H9 (cell line): ENCODE data around the gene LYSMD2. TPM values are rescaled to one million over a fixed set of nuclear protein-coding genes. Genes with fewer than 3 reads are reported as not detected.

Source experiments
- DNase-seq: peaks from one replicate; pipeline ENCODE4 v3.0.0-alpha.2; 2017
- H2AFZ ChIP-seq: one replicate; pipeline ENCODE4 v1.6.1; 2013; ENCODE audit warnings: mild to moderate bottlenecking, low read length, control low read depth, moderate library complexity
- H2AK5ac ChIP-seq: 2 replicates; pipeline ENCODE4 v1.6.1; 2013; ENCODE audit warnings: low read length, control low read depth, mixed read lengths; ENCODE audit not compliant: insufficient read length
- H2BK120ac ChIP-seq: one replicate; pipeline ENCODE4 v1.6.1; 2013; ENCODE audit warnings: low read depth, mild to moderate bottlenecking, low read length, control low read depth, inconsistent platforms; ENCODE audit not compliant: poor library complexity, severe bottlenecking
- H2BK12ac ChIP-seq: 2 replicates; pipeline ENCODE4 v1.6.1; 2013; ENCODE audit warnings: low read length, control low read depth, mixed read lengths, low read depth; ENCODE audit not compliant: insufficient read length
- H2BK15ac ChIP-seq: 2 replicates; pipeline ENCODE4 v1.6.1; 2013; ENCODE audit warnings: low read depth, low read length, control low read depth
- H2BK20ac ChIP-seq: one replicate; pipeline ENCODE4 v1.6.1; 2013; ENCODE audit warnings: low read depth, mild to moderate bottlenecking, low read length, control low read depth, inconsistent platforms; ENCODE audit not compliant: poor library complexity, severe bottlenecking
- H2BK5ac ChIP-seq: 2 replicates; pipeline ENCODE4 v1.6.1; 2013; ENCODE audit warnings: low read length, control low read depth, mixed read lengths; ENCODE audit not compliant: insufficient read length
- H3K14ac ChIP-seq: 2 replicates; pipeline ENCODE4 v1.6.1; 2013; ENCODE audit warnings: low read length, control low read depth; ENCODE audit not compliant: insufficient read depth
- H3K18ac ChIP-seq: 2 replicates; pipeline ENCODE4 v1.6.1; 2013; ENCODE audit warnings: low read depth, mild to moderate bottlenecking, mixed read lengths, low read length, control low read depth; ENCODE audit not compliant: insufficient read length
- H3K23ac ChIP-seq: 2 replicates; pipeline ENCODE4 v1.6.1; 2013; ENCODE audit warnings: low read length, control low read depth, mixed read lengths, low read depth; ENCODE audit not compliant: insufficient read length
- H3K23me2 ChIP-seq: 2 replicates; pipeline ENCODE4 v1.6.1; 2013; ENCODE audit warnings: low read depth, mild to moderate bottlenecking, mixed read lengths, low read length, control low read depth; ENCODE audit not compliant: insufficient read length, poor library complexity, severe bottlenecking
- H3K27ac ChIP-seq: 2 replicates; pipeline ENCODE4 v1.5.1; 2013; ENCODE audit warnings: low read length, control low read depth, mixed read lengths, low read depth; ENCODE audit not compliant: insufficient read length
- H3K27me3 ChIP-seq: 2 replicates; pipeline ENCODE4 v1.6.1; 2013; ENCODE audit warnings: low read length, control low read depth, inconsistent platforms; ENCODE audit not compliant: insufficient read depth
- H3K4ac ChIP-seq: 2 replicates; pipeline ENCODE4 v1.6.1; 2013; ENCODE audit warnings: low read depth, mild to moderate bottlenecking, control low read depth, inconsistent platforms, low read length, moderate library complexity
- H3K4me1 ChIP-seq: 2 replicates; pipeline ENCODE4 v1.6.1; 2013; ENCODE audit warnings: low read length, control low read depth, inconsistent platforms; ENCODE audit not compliant: insufficient read depth
- H3K4me2 ChIP-seq: 2 replicates; pipeline ENCODE4 v1.6.1; 2013; ENCODE audit warnings: low read length, control low read depth, mixed read lengths; ENCODE audit not compliant: insufficient read length, insufficient read depth
- H3K56ac ChIP-seq: 2 replicates; pipeline ENCODE4 v1.6.1; 2013; ENCODE audit warnings: low read depth, mild to moderate bottlenecking, mixed read lengths, low read length, control low read depth; ENCODE audit not compliant: insufficient read length
- H3K79me1 ChIP-seq: 2 replicates; pipeline ENCODE4 v1.6.1; 2013; ENCODE audit warnings: low read depth, mild to moderate bottlenecking, moderate library complexity, low read length, control low read depth, inconsistent platforms; ENCODE audit not compliant: insufficient read depth, poor library complexity, severe bottlenecking
- H3K79me2 ChIP-seq: 2 replicates; pipeline ENCODE4 v1.6.1; 2013; ENCODE audit warnings: low read length, control low read depth, inconsistent platforms; ENCODE audit not compliant: insufficient read depth
- H3K9ac ChIP-seq: 2 replicates; pipeline ENCODE4 v1.6.1; 2013; ENCODE audit warnings: low read length, control low read depth, mixed read lengths; ENCODE audit not compliant: insufficient read length; ENCODE audit errors: extremely low read depth
- H3K9me3 ChIP-seq: one replicate; pipeline ENCODE4 v1.6.1; 2013; ENCODE audit warnings: low read depth, low read length, inconsistent platforms; ENCODE audit not compliant: control insufficient read depth
- H3T11ph ChIP-seq: one replicate; pipeline ENCODE4 v1.6.1; 2013; ENCODE audit warnings: mild to moderate bottlenecking, low read length, control low read depth, inconsistent platforms
- H4K20me1 ChIP-seq: one replicate; pipeline ENCODE4 v1.6.1; 2013; ENCODE audit not compliant: control insufficient read depth, insufficient read length, insufficient read depth
- H4K5ac ChIP-seq: 2 replicates; pipeline ENCODE4 v1.6.1; 2013; ENCODE audit warnings: low read depth, mild to moderate bottlenecking, mixed read lengths, low read length, control low read depth; ENCODE audit not compliant: insufficient read length
- H4K8ac ChIP-seq: replicated peaks from 2 replicates; pipeline ENCODE4 v1.6.1; 2013; ENCODE audit warnings: low read length, control low read depth, mixed read lengths, low read depth; ENCODE audit not compliant: insufficient read length
- H4K91ac ChIP-seq: 2 replicates; pipeline ENCODE4 v1.6.1; 2013; ENCODE audit warnings: low read depth, mild to moderate bottlenecking, moderate library complexity, mixed read lengths, low read length, control low read depth; ENCODE audit not compliant: insufficient read length
- H3K27ac Mint-ChIP-seq, 3 experiments: 2 replicates in 2 of 3; 3 replicates in 1 of 3; pipeline ENCODE4 v1.8.0; 2020 to 2021; ENCODE audit warnings: mixed read lengths in 3 of 3, mild to moderate bottlenecking in 1 of 3, moderate library complexity in 1 of 3
- H3K27me3 Mint-ChIP-seq: 2 replicates; pipeline ENCODE4 v1.8.0; 2021; ENCODE audit warnings: low read depth, mild to moderate bottlenecking, moderate library complexity, mixed read lengths
- H3K36me3 Mint-ChIP-seq, 3 experiments: 2 replicates in 2 of 3; 3 replicates in 1 of 3; pipeline ENCODE4 v1.8.0; 2020 to 2021; ENCODE audit warnings: low read depth in 3 of 3, mixed read lengths in 3 of 3; ENCODE audit not compliant: insufficient read depth in 1 of 3
- H3K4me1 Mint-ChIP-seq, 2 experiments: 2 replicates each; pipeline ENCODE4 v1.8.0; 2020; ENCODE audit warnings: mixed read lengths in 2 of 2
- H3K4me3 Mint-ChIP-seq, 2 experiments: 2 replicates in 1 of 2; 3 replicates in 1 of 2; pipeline ENCODE4 v1.8.0; 2020 to 2021; ENCODE audit warnings: mild to moderate bottlenecking in 2 of 2, mixed read lengths in 2 of 2, moderate library complexity in 1 of 2
- H3K9me3 Mint-ChIP-seq, 2 experiments: 2 replicates in 1 of 2; 3 replicates in 1 of 2; pipeline ENCODE4 v1.8.0; 2020; ENCODE audit warnings: mild to moderate bottlenecking in 2 of 2, mixed read lengths in 2 of 2, moderate library complexity in 1 of 2
- WGBS: extraction: QIAGEN DNeasy Blood & Tissue Kit; methylation state at CpG from one replicate; pipeline ENCODE4 v1.1.7; 2013; ENCODE audit warnings: missing lambda C conversion rate, low lambda C conversion rate, mixed read lengths; ENCODE audit not compliant: insufficient read length; ENCODE audit errors: extremely low coverage; 5-methylcytosine and 5-hydroxymethylcytosine counted together
- total RNA-seq: library from RNA; stranded (reverse); gene quantifications from 2 replicates; pipeline ENCODE4 v1.2.1, GENCODE V29; 2021
- TF ChIP-seq, protein P1 (sequence below): fragments of 200-600 bp; sonication (generic); conservative IDR thresholded peaks from 3 replicates; pipeline ENCODE4 v1.8.0; 2021; ENCODE audit warnings: antibody characterized with exemption, mild to moderate bottlenecking

LYSMD2 gene
- total RNA-seq, 1 experiment from 2014 or later = 3.9 TPM

GRCh38 chr15:51774916-51775315, 37.5 kb upstream of the LYSMD2 start:
- DNase-seq = no peak
- no peaks in the 10 kb centered on the region for H3K9me3 Mint-ChIP-seq

More at GRCh38 chr15:51774916-51775315, 37.5 kb upstream of the LYSMD2 start:
- no peak overlapping the region for H3K56ac ChIP-seq
- H3K4ac ChIP-seq = no peak overlapping the region
- H3K4me2 ChIP-seq = no peak overlapping the region
- H3K27ac Mint-ChIP-seq = no peak overlapping the region
- H3K27me3 Mint-ChIP-seq = no peaks in the 10 kb centered on the region
- H3K79me2 ChIP-seq = no peaks in the 10 kb centered on the region
- H2BK20ac ChIP-seq = no peak overlapping the region
- H3K79me1 ChIP-seq = no peaks in the 10 kb centered on the region
- no CpG with 5 or more reads among the region's 3 CpGs for WGBS
- no peaks in the 10 kb centered on the region for H3K23me2 ChIP-seq
- H3K4me1 Mint-ChIP-seq = peaks cover 3 to 9% of the 10 kb centered on the region in 2 experiments
- H3K9ac ChIP-seq = no peak overlapping the region
- no peaks in the 10 kb centered on the region for H3K4me1 ChIP-seq
- H3K14ac ChIP-seq = no peak overlapping the region
- no peak overlapping the region for H3T11ph ChIP-seq
- no peak overlapping the region for H4K5ac ChIP-seq
- TF ChIP-seq, protein P1, sequence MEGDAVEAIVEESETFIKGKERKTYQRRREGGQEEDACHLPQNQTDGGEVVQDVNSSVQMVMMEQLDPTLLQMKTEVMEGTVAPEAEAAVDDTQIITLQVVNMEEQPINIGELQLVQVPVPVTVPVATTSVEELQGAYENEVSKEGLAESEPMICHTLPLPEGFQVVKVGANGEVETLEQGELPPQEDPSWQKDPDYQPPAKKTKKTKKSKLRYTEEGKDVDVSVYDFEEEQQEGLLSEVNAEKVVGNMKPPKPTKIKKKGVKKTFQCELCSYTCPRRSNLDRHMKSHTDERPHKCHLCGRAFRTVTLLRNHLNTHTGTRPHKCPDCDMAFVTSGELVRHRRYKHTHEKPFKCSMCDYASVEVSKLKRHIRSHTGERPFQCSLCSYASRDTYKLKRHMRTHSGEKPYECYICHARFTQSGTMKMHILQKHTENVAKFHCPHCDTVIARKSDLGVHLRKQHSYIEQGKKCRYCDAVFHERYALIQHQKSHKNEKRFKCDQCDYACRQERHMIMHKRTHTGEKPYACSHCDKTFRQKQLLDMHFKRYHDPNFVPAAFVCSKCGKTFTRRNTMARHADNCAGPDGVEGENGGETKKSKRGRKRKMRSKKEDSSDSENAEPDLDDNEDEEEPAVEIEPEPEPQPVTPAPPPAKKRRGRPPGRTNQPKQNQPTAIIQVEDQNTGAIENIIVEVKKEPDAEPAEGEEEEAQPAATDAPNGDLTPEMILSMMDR = no peak
- H2BK120ac ChIP-seq = no peak overlapping the region
- no peak overlapping the region for H3K18ac ChIP-seq
- no peak overlapping the region for H2BK12ac ChIP-seq
- no peak overlapping the region for H3K27ac ChIP-seq
- H3K9me3 ChIP-seq = no peaks in the 10 kb centered on the region
- H3K23ac ChIP-seq = no peak overlapping the region
- no peak overlapping the region for H3K4me3 Mint-ChIP-seq
- no peak overlapping the region for H2AK5ac ChIP-seq
- no peaks in the 10 kb centered on the region for H4K20me1 ChIP-seq
- no peak overlapping the region for H2AFZ ChIP-seq
- H2BK5ac ChIP-seq = no peak overlapping the region
- no peak overlapping the region for H2BK15ac ChIP-seq
- H3K27me3 ChIP-seq = no peaks in the 10 kb centered on the region
- no peak overlapping the region for H4K8ac ChIP-seq
- H4K91ac ChIP-seq = no peak overlapping the region
- no peaks in the 10 kb centered on the region for H3K36me3 Mint-ChIP-seq
